HL-60 (cell line): ENCODE data around the gene SEPSECS.

Experiments
- GABPA ChIP-seq: IDR thresholded peaks from 2 replicates; pipeline ENCODE4 v1.6.1; 2012; ENCODE audit warnings: low read depth
- POLR2AphosphoS5 ChIP-seq: IDR thresholded peaks from 2 replicates; pipeline ENCODE4 v1.6.1; 2012; ENCODE audit warnings: low read depth
- SPI1 ChIP-seq: IDR thresholded peaks from 2 replicates; pipeline ENCODE4 v1.6.1; 2012; ENCODE audit warnings: low read depth, mild to moderate bottlenecking, borderline replicate concordance
- TF ChIP-seq, protein P1 (sequence below): IDR thresholded peaks from one replicate; pipeline ENCODE4 v1.5.1; 2011; ENCODE audit warnings: low read length, control low read depth, inconsistent platforms; ENCODE audit not compliant: insufficient read depth
- TF ChIP-seq, protein P2 (sequence below): IDR thresholded peaks from 2 replicates; pipeline ENCODE4 v1.6.1; 2012; ENCODE audit warnings: low read depth; ENCODE audit not compliant: insufficient replicate concordance

DNA sequence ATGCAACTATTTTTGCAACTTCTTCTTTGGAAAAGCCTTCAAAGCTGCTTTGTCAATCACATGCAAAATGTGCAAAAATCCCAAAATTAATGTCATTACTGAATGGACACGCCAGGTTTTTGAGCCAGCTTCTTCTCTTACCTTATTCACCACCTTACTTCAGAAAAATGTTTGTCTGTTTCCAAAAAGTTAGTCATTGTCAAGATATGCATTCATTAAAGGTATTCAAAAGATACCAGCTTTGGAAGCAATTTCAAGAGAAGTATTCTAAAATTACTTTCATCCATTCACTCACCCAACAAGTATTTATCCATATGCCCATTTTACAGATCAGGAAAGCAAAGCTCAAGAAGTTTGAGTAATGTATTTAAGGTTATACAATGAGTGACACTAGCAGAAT lies 2.3 kb upstream of the SEPSECS start:
- TF ChIP-seq, protein P1, sequence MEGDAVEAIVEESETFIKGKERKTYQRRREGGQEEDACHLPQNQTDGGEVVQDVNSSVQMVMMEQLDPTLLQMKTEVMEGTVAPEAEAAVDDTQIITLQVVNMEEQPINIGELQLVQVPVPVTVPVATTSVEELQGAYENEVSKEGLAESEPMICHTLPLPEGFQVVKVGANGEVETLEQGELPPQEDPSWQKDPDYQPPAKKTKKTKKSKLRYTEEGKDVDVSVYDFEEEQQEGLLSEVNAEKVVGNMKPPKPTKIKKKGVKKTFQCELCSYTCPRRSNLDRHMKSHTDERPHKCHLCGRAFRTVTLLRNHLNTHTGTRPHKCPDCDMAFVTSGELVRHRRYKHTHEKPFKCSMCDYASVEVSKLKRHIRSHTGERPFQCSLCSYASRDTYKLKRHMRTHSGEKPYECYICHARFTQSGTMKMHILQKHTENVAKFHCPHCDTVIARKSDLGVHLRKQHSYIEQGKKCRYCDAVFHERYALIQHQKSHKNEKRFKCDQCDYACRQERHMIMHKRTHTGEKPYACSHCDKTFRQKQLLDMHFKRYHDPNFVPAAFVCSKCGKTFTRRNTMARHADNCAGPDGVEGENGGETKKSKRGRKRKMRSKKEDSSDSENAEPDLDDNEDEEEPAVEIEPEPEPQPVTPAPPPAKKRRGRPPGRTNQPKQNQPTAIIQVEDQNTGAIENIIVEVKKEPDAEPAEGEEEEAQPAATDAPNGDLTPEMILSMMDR, result no peak
- no peak for TF ChIP-seq POLR2AphosphoS5
- TF ChIP-seq, protein P2, sequence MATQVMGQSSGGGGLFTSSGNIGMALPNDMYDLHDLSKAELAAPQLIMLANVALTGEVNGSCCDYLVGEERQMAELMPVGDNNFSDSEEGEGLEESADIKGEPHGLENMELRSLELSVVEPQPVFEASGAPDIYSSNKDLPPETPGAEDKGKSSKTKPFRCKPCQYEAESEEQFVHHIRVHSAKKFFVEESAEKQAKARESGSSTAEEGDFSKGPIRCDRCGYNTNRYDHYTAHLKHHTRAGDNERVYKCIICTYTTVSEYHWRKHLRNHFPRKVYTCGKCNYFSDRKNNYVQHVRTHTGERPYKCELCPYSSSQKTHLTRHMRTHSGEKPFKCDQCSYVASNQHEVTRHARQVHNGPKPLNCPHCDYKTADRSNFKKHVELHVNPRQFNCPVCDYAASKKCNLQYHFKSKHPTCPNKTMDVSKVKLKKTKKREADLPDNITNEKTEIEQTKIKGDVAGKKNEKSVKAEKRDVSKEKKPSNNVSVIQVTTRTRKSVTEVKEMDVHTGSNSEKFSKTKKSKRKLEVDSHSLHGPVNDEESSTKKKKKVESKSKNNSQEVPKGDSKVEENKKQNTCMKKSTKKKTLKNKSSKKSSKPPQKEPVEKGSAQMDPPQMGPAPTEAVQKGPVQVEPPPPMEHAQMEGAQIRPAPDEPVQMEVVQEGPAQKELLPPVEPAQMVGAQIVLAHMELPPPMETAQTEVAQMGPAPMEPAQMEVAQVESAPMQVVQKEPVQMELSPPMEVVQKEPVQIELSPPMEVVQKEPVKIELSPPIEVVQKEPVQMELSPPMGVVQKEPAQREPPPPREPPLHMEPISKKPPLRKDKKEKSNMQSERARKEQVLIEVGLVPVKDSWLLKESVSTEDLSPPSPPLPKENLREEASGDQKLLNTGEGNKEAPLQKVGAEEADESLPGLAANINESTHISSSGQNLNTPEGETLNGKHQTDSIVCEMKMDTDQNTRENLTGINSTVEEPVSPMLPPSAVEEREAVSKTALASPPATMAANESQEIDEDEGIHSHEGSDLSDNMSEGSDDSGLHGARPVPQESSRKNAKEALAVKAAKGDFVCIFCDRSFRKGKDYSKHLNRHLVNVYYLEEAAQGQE, result no peak
- TF ChIP-seq GABPA, result no peak
- TF ChIP-seq SPI1, result no peak
